ENCODE measurements around the gene KCNQ1OT1.

KCNQ1OT1 gene

DNA sequence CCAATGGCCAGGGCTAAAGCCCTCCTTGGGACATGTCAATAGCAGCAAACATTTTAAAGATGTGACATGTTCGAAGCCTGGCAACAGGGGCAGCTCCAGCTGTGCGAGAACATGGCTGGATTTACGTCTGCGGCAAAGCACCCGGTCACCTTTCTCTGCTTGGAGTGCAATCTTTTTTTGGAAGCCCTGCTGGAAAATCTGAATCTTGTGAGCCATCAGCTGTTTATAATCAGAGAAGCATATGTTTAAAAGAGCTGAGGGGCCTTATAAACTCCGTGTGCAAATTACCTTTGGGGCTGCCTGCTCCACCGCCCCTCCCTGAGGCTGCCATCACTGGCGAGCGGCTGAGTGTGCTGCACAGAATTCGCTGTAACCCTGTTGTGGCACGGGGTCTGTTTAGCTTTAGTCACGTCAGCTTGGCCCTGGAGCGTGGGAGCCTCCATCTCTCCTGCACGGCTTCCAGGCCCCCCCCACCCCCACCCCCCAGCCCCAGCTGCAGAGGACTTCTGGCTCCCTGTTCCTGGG is 9.0 kb upstream of the KCNQ1OT1 start:
- TF ChIP-seq POLR2A (IDR thresholded peaks at IDR 0.05; ENCODE audit: low read length) (no peak), GATA1 (IDR thresholded peaks at IDR 0.05; ENCODE audit: low read depth, low read length) (no peak)
- no peak for DNase-seq

DNA sequence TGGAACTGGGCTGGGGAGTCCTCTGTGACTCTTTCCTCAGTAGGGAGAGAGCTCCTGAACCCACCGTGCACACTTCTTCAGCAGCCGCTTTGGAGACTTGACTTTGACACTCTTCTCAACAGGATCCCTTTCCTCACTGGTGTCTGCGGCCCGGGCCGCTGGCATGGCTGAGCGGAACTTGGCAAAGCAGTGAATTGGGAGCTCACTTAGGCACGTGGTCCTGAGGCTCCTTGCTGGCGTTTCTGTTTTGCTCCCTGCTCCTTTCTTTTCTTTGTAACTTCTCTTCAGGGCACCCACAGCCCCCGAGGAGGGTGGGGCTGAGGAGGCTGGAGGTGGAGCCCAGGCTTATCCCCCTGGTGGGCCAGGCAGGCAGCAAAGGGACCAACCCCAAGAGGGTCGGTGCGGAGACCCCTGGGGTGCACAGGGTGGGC is 8.4 kb upstream of the KCNQ1OT1 start:
- no peak for DNase-seq
- TF ChIP-seq GATA1 (IDR thresholded peaks at IDR 0.05; ENCODE audit: low read depth, low read length) (no peak), POLR2A (IDR thresholded peaks at IDR 0.05; ENCODE audit: low read length) (no peak)

DNA sequence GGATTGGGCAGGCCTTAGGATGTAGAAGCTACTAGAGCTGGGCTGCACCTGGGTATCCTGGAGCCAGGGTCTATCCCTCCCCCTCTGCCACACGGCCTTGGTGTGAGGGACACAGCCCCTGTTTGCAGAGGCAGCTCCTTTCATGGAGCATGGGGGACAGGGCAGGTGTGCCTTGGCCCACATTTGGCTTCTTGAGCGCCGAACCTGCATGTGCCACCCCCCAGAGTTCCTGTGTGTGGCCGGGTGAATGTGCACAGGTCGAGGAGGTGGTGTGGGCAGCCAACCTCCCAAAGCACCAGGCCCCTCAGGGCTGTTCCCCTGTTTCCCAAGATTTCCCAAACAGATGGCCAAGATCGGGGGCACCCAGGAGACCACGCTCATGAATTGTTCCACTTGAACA is 7.9 kb upstream of the KCNQ1OT1 start:
- TF ChIP-seq GATA1 (IDR thresholded peaks at IDR 0.05; ENCODE audit: low read depth, low read length) (no peak), POLR2A (IDR thresholded peaks at IDR 0.05; ENCODE audit: low read length) (no peak)
- no peak for DNase-seq

DNA sequence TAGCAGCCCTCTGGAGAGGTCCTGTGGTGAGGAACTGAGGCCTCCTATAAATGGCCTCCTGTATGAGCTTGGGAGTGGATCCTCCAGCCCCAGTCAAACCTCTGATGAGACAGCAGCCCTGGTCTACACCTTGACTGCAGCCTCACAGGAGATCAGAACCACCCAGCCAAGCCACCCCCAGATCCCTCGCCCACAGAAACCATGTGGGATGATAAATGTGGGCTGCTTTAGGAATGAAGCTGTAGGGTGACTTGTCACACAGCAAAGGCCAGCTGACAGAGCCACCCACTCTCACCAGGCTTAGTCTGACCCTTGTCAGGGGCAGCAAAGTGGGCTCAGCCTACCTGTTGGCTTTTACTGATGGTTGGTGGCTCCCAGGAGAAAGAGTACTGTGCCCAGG is 6.5 kb upstream of the KCNQ1OT1 start:
- DNase-seq, result no peak
- TF ChIP-seq POLR2A (IDR thresholded peaks at IDR 0.05; ENCODE audit: low read length), result no peak
- TF ChIP-seq GATA1 (IDR thresholded peaks at IDR 0.05; ENCODE audit: low read depth, low read length), result no peak

DNA sequence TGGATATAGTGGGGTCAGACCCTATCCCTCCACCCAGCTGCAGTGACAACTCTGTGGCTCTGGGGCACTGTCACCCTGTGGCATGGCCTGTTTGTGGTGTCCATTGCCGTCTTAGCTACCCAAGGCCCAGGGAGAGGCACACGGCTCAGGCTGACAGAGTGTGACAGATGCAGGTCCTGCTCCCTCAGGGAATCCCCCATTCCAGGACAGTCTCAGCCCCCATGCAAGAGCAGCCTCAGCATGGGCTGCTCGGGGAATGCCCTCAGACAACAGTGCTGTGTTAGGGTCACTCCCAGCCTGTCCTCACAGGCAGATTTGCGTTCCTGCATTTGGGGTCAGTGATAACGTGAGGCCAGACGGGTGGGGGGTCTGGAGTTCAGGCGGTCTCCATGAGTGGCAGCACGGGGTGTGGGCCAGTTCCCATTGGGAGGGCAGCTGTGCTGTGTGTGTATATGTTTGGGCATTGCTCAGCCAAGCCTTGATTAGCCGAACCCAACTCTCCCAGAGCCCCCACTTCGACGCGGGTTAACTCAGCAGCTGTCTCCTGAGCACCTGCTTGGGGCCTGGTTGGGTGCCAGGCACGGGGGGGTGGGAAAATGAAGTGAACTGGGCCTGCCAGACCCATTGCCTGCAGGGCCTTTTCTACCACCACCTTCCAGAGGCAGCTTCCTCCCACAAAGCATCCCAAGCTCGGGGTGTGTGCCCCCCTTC is 5.3 kb upstream of the KCNQ1OT1 start:
- TF ChIP-seq GATA1 (IDR thresholded peaks at IDR 0.05; ENCODE audit: low read depth, low read length) (no peak), POLR2A (IDR thresholded peaks at IDR 0.05; ENCODE audit: low read length) (no peak)
- DNase-seq, result no peak

- no peak for TF ChIP-seq GATA1 (IDR thresholded peaks at IDR 0.05; ENCODE audit: low read depth, low read length)
- no peak for TF ChIP-seq POLR2A (IDR thresholded peaks at IDR 0.05; ENCODE audit: low read length)
- no peak for DNase-seq
These were observed 4.6 kb upstream of the KCNQ1OT1 start for GRCh38 chr11:2704356-2704755.

DNA sequence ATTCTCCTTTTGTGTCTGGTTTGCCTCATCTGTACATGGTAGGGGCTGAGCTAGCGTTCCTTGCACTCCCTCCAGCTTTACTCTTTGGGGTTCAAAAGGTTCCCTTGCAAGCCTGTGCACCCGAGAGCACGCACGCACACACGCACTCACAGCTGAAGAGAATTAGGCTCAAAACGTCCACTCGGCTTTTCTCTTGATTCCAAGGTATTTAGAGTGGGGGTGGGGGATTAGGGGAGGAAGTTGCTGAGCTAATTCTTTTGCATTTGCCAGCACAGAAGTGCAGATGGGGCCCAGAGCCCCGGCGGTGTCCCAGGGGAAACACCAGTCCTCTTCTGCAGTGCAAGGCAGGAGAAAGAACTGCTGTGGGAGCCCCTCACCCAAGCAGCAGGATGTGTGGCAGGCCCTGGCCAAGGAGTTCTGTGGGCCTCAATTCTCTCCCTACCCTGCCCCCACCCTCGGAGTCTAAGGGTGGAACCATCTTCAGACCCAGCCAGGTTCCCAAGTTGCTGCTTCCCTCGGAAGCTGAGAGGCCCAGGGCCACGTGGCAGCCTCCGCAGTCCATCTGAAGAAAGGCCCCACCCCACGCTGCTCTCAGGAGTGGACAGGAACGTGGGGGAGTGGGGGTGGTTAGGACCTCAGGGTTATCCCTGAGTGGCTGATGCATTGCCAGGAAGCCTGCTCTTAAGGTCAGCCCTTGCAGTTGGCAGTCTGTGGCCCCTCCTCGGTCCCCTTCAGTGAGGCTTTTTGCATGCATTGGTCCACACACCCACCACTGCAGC is 3.8 kb upstream of the KCNQ1OT1 start:
- TF ChIP-seq POLR2A (IDR thresholded peaks at IDR 0.05; ENCODE audit: low read length) (no peak), GATA1 (IDR thresholded peaks at IDR 0.05; ENCODE audit: low read depth, low read length) (no peak)
- no peak for DNase-seq

DNA sequence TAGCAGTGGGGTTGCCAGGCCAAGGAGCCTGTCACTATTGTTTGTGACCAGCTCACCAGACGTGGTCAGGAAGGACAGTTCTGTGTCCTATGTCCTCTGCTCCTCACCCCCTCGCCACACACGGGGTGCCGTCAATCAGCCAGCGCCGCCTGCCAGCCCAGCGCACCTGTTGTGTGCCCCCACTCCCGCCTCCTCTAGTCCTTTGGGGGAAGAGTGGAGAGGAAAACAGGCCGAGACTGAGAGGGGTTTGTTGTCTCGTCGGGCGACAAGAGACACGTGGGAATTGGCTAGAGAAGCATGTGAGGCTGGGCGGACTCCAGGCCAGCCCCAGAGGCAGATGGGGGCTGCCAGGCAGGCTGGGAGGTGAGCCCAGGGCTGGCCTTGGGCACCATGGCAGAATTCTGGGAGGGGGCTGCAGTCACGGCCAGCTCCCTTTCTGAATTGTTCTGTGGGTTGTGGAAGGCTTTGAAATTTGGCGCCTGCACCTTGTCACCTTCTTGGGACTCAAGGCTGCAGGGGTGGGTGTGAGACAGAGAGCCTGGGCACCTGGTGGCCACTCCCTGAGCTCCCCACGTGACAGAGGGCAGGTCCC is 3.1 kb upstream of the KCNQ1OT1 start:
- TF ChIP-seq GATA1 (IDR thresholded peaks at IDR 0.05; ENCODE audit: low read depth, low read length) (no peak), POLR2A (IDR thresholded peaks at IDR 0.05; ENCODE audit: low read length) (no peak)
- DNase-seq, result no peak

DNA sequence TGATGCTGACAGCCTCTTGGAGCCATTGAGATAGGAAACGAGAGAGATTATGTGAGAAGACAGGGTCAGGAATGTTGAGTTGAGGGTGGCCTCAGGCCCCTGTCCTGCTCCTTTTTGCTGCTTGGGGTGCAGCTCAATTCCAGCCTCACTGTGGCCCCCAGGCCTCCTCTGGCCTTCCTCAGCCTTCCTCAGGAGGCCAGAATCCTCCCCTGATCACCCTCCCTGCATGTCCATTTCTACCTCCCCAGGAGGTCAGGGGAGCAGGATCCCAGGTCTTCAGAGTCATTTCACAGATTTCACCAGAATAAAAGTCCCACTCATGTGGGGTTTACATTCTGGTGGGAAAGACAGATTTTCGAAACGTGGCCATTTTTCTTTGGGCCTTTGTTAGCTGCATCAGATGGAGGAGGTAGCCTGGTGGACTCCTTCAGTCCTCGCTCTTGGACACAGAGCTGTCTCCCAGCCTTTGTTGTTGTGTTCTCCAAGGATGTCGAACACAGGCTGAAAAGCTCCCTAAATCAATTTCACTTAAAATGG is 2.2 kb upstream of the KCNQ1OT1 start:
- DNase-seq, result no peak
- TF ChIP-seq POLR2A (IDR thresholded peaks at IDR 0.05; ENCODE audit: low read length) (no peak), GATA1 (IDR thresholded peaks at IDR 0.05; ENCODE audit: low read depth, low read length) (no peak)

DNA sequence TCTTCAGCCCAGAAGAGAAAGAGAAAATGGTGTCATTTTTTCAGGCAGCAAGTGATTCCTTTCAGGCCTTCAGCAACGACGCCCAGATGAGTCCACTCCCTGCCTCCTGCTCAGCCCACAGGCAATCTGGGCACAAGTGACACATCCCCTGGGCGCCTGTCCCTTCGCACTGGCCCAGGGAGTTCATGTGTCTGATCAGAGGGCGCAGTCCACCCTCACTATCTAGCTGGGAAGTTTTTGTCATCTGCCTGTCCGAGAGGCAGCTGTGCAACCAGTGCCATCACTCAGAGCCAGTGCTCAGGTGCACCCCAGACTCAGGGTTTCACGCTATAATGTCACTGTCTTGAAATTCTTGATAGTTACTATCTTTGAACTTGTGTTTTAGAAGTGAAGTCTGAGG is 1.4 kb upstream of the KCNQ1OT1 start:
- no peak for TF ChIP-seq POLR2A (IDR thresholded peaks at IDR 0.05; ENCODE audit: low read length)
- no peak for TF ChIP-seq GATA1 (IDR thresholded peaks at IDR 0.05; ENCODE audit: low read depth, low read length)
- no peak for DNase-seq

DNA sequence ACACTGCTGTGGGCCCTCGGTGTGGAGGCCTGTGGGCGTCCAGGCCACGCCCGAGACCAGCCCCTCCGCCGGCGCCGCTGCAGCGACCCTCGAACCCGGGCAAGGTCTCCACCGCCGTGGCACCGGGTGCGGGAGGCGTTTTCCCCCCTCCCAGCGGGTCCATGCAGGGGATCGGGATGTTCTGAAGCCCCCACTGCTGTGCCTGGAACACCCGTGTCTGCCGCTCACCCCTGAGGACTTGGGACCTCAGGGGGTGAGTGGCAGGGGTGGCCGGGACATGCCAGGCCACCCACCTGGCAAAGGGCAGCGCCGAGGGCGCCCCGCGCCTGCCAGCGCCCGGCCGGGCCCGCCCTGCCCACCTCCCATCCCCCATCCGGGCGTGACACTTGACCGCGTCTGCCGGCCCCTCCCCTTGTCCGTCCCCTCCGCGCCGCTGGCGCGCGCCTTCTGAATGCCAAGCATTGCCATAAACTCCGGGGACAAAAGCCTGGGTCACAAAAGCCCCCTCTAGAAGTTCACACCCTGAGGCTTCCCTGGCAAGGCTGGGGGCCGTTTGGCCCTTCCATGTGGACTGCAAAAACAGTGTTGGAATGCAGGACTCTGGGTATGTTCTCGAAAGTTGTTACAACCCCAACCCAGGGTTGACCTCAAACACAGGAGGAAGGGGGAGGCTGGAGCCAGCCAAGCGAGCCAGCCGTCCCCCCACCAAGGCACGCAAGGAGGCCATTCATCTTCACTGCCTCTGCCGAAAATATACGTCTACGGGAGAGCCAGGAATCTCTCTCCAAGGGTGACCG is 819 bp upstream of the KCNQ1OT1 start:
- TF ChIP-seq GATA1 (IDR thresholded peaks at IDR 0.05; ENCODE audit: low read depth, low read length) (no peak), POLR2A (IDR thresholded peaks at IDR 0.05; ENCODE audit: low read length) (peak; percentile 40)
- DNase-seq, result peak; percentile 67 to 69

- peak; percentile 55 to 61 for DNase-seq
- TF ChIP-seq GATA1 (IDR thresholded peaks at IDR 0.05; ENCODE audit: low read depth, low read length) (no peak), POLR2A (IDR thresholded peaks at IDR 0.05; ENCODE audit: low read length) (no peak)
These were observed 636 bp downstream of the KCNQ1OT1 start for GRCh38 chr11:2699185-2699530.

DNA sequence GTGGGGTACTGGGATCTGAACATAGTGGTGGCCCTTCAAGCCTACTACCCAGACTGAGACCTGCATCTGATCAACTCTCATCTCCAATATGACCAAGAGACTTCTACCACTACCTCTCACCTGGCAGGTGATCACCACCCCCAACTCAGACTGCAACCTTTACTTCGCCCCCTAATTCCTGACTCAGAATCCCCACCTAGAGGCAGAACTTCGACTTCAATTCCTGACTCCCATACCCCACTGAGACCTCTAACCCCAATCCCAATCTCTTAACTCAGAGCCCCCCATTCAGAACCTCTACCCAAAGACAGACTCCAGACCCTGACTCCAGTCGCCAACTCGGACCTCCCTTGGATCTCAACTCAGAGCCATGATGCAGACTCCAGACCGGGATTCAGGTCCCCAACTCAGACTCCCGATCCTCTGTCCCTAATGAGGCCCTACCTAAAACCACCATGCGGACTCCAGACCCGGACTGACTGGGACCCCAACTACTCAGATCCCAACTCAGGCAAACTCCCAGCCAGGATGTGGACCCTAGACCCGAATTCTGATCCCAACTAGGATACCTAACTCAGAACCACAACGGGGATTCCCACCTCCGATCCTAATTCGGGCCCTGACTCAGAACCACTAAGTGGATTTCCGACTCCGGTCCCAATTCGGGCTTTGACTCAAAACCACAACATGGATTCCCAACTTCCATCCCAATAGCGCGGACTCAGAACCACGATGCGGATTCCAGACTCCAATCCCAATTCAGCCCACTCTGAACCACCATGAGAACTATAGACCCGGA is 1.2 kb downstream of the KCNQ1OT1 start:
- DNase-seq, result no peak
- no peak for TF ChIP-seq GATA1 (IDR thresholded peaks at IDR 0.05; ENCODE audit: low read depth, low read length)
- no peak for TF ChIP-seq POLR2A (IDR thresholded peaks at IDR 0.05; ENCODE audit: low read length)

Data from erythroblast (primary cell).